Neutrophil (primary cell): ENCODE data around the gene PIK3R6.

ENCODE experiments used
- H3K27ac ChIP-seq: fragments of 200-600 bp; sonication (generic); 2 replicates; pipeline ENCODE4 v1.5.1; 2016; ENCODE audit warnings: mild to moderate bottlenecking, moderate library complexity
- H3K27me3 ChIP-seq: fragments of 200-600 bp; sonication (generic); 2 replicates; pipeline ENCODE4 v1.6.0; 2016; ENCODE audit warnings: mild to moderate bottlenecking
- H3K36me3 ChIP-seq: fragments of 200-600 bp; sonication (generic); 2 replicates; pipeline ENCODE4 v1.5.1; 2017
- H3K4me1 ChIP-seq, 2 experiments: fragments of 200-600 bp in 1 of 2; sonication (generic) in 1 of 2; 1 replicate in 1 of 2; 2 replicates in 1 of 2; pipeline versions ENCODE4 v1.5.1 to v1.6.1; 2013 to 2016; ENCODE audit warnings: low read depth in 1 of 2, low read length in 1 of 2, mild to moderate bottlenecking in 1 of 2, moderate library complexity in 1 of 2; ENCODE audit not compliant: control insufficient read depth in 1 of 2, insufficient read depth in 1 of 2
- H3K4me3 ChIP-seq, 2 experiments: fragments of 200-600 bp in 1 of 2; sonication (generic) in 1 of 2; 1 replicate in 1 of 2; 2 replicates in 1 of 2; pipeline ENCODE4 v1.5.1; 2013 to 2016; ENCODE audit warnings: low read depth in 1 of 2, low read length in 1 of 2, mild to moderate bottlenecking in 1 of 2, moderate library complexity in 1 of 2
- H3K9me3 ChIP-seq: fragments of 200-600 bp; sonication (generic); 2 replicates; pipeline ENCODE4 v1.5.1; 2016
- CTCF ChIP-seq: fragments of 200-600 bp; sonication (generic); IDR thresholded peaks from 2 replicates; pipeline ENCODE4 v1.5.1; 2016; ENCODE audit warnings: antibody characterized with exemption

The PIK3R6 gene

GRCh38 chr17:8829036-8829941 lies 38.2 kb downstream of the PIK3R6 start:
- Histone ChIP-seq H3K36me3 (peaks cover 77% of the 10 kb centered on the region), H3K4me1 (no peaks in the 10 kb centered on the region)
- TF ChIP-seq CTCF = no peak

GRCh38 chr17:8828517-8828875 lies 39.0 kb downstream of the PIK3R6 start:
- Histone ChIP-seq H3K27ac (no peak overlapping the region), H3K27me3 (no peaks in the 10 kb centered on the region), H3K4me3 (no peak overlapping the region), H3K4me1 (no peaks in the 10 kb centered on the region), H3K36me3 (peaks cover 74% of the 10 kb centered on the region), H3K9me3 (no peaks in the 10 kb centered on the region)
- TF ChIP-seq CTCF = no peak

More at GRCh38 chr17:8829036-8829941, 38.2 kb downstream of the PIK3R6 start:
- Histone ChIP-seq H3K27me3 (no peaks in the 10 kb centered on the region), H3K27ac (no peak overlapping the region), H3K4me3 (no peak overlapping the region), H3K9me3 (no peaks in the 10 kb centered on the region)

GRCh38 chr17:8826808-8827435 lies 40.6 kb downstream of the PIK3R6 start:
- H3K4me3 ChIP-seq = no peak overlapping the region
- no peaks in the 10 kb centered on the region for H3K4me1 ChIP-seq
- H3K27ac ChIP-seq = no peak overlapping the region
- no peak for TF ChIP-seq CTCF
- H3K36me3 ChIP-seq = peaks cover 78% of the 10 kb centered on the region
- H3K27me3 ChIP-seq = no peaks in the 10 kb centered on the region
- no peaks in the 10 kb centered on the region for H3K9me3 ChIP-seq

- no peak for TF ChIP-seq CTCF
- Histone ChIP-seq H3K27ac (no peak overlapping the region), H3K36me3 (peaks cover 81% of the 10 kb centered on the region), H3K4me1 (no peaks in the 10 kb centered on the region), H3K4me3 (no peak overlapping the region), H3K9me3 (no peaks in the 10 kb centered on the region), H3K27me3 (no peaks in the 10 kb centered on the region)
Observed at GRCh38 chr17:8825802-8826201, 41.7 kb downstream of the PIK3R6 start.

GRCh38 chr17:8823279-8823678 lies 44.2 kb downstream of the PIK3R6 start:
- no peak overlapping the region for H3K27ac ChIP-seq
- no peaks in the 10 kb centered on the region for H3K4me1 ChIP-seq
- H3K27me3 ChIP-seq = no peaks in the 10 kb centered on the region
- no peak for TF ChIP-seq CTCF
- H3K9me3 ChIP-seq = no peaks in the 10 kb centered on the region
- peaks cover 75% of the 10 kb centered on the region for H3K36me3 ChIP-seq
- no peak overlapping the region for H3K4me3 ChIP-seq
